Measurements from ENCODE around the gene PSENEN.
"Not testable (repeated sequence)": the region's sequence is repeated elsewhere in the genome, so short reads cannot be mapped to it uniquely, and the experiment has no call there.

Gene PSENEN

GRCh38 chr19:35718345-35719041, 27.0 kb upstream of the PSENEN start:
- peak; percentile 22 to 37 for DNase-seq (ENCODE audit: low read depth in 1 of 2, low spot score in 1 of 2)

GRCh38 chr19:35719402-35720162, 25.9 kb upstream of the PSENEN start:
- no peak for DNase-seq (ENCODE audit: low read depth in 1 of 2, low spot score in 1 of 2)

- no peak for DNase-seq (ENCODE audit: low read depth in 1 of 2, low spot score in 1 of 2)
These were observed 25.3 kb upstream of the PSENEN start for GRCh38 chr19:35720163-35720524.

GRCh38 chr19:35720648-35721047, 24.8 kb upstream of the PSENEN start:
- DNase-seq (ENCODE audit: low read depth in 1 of 2, low spot score in 1 of 2) = no peak

- no peak for DNase-seq (ENCODE audit: low read depth in 1 of 2, low spot score in 1 of 2)
These were observed 24.1 kb upstream of the PSENEN start for GRCh38 chr19:35721374-35721773.

- DNase-seq (ENCODE audit: low read depth in 1 of 2, low spot score in 1 of 2) = no peak
These were observed 23.0 kb upstream of the PSENEN start for GRCh38 chr19:35722461-35722860.

- DNase-seq (ENCODE audit: low read depth in 1 of 2, low spot score in 1 of 2) = no peak
These were observed 22.6 kb upstream of the PSENEN start for GRCh38 chr19:35722897-35723296.

- DNase-seq (ENCODE audit: low read depth in 1 of 2, low spot score in 1 of 2) = no peak
These were observed 21.8 kb upstream of the PSENEN start for GRCh38 chr19:35723671-35724070.

GRCh38 chr19:35724132-35724531, 21.3 kb upstream of the PSENEN start:
- not testable (repeated sequence) for DNase-seq (ENCODE audit: low read depth in 1 of 2, low spot score in 1 of 2)

GRCh38 chr19:35724560-35724959, 20.9 kb upstream of the PSENEN start:
- DNase-seq (ENCODE audit: low read depth in 1 of 2, low spot score in 1 of 2) = no peak

GRCh38 chr19:35725216-35725861, 20.1 kb upstream of the PSENEN start:
- no peak for DNase-seq (ENCODE audit: low read depth in 1 of 2, low spot score in 1 of 2)

GRCh38 chr19:35727053-35727955, 18.1 kb upstream of the PSENEN start:
- DNase-seq (ENCODE audit: low read depth in 1 of 2, low spot score in 1 of 2) = no peak

GRCh38 chr19:35727956-35728706, 17.3 kb upstream of the PSENEN start:
- no peak for DNase-seq (ENCODE audit: low read depth in 1 of 2, low spot score in 1 of 2)

- DNase-seq (ENCODE audit: low read depth in 1 of 2, low spot score in 1 of 2) = no peak
These were observed 16.4 kb upstream of the PSENEN start for GRCh38 chr19:35729021-35729420.

GRCh38 chr19:35729763-35730162, 15.7 kb upstream of the PSENEN start:
- DNase-seq (ENCODE audit: low read depth in 1 of 2, low spot score in 1 of 2) = no peak

- DNase-seq (ENCODE audit: low read depth in 1 of 2, low spot score in 1 of 2) = no peak
These were observed 15.1 kb upstream of the PSENEN start for GRCh38 chr19:35730326-35730725.

- no peak for DNase-seq (ENCODE audit: low read depth in 1 of 2, low spot score in 1 of 2)
These were observed 14.1 kb upstream of the PSENEN start for GRCh38 chr19:35731353-35731752.

GRCh38 chr19:35731779-35732405, 13.6 kb upstream of the PSENEN start:
- no peak for DNase-seq (ENCODE audit: low read depth in 1 of 2, low spot score in 1 of 2)

- no peak for DNase-seq (ENCODE audit: low read depth in 1 of 2, low spot score in 1 of 2)
These were observed 12.8 kb upstream of the PSENEN start for GRCh38 chr19:35732540-35733179.

Data from activated T-helper 1 cell treated with anti-CD3 and anti-CD28 coated beads, Interleukin-2, amount 50 U/mL, for 16 hours (primary cell).